ENCODE measurements around the gene KCNH4.
"Not testable (repeated sequence)": the region's sequence is repeated elsewhere in the genome, so short reads cannot be mapped to it uniquely, and the experiment has no call there.

Gene KCNH4

GRCh38 chr17:42177684-42178083 is 3.3 kb downstream of the KCNH4 start:
- DNase-seq, result no peak

- DNase-seq, result no peak
These were observed 6.7 kb downstream of the KCNH4 start for GRCh38 chr17:42174126-42174783.

- DNase-seq, result no peak
These were observed 9.1 kb downstream of the KCNH4 start for GRCh38 chr17:42171831-42172230.

GRCh38 chr17:42169351-42169750 is 11.6 kb downstream of the KCNH4 start:
- no peak for DNase-seq

GRCh38 chr17:42167807-42168206 is 13.1 kb downstream of the KCNH4 start:
- DNase-seq, result no peak

- no peak for DNase-seq
These were observed 14.7 kb downstream of the KCNH4 start for GRCh38 chr17:42166196-42166763.

- no peak for DNase-seq
These were observed 15.2 kb downstream of the KCNH4 start for GRCh38 chr17:42165751-42166150.

- no peak for DNase-seq
These were observed 17.1 kb downstream of the KCNH4 start for GRCh38 chr17:42163696-42164407.

- DNase-seq, result peak; percentile 4
These were observed 17.8 kb downstream of the KCNH4 start for GRCh38 chr17:42163113-42163512.

- DNase-seq, result no peak
These were observed 20.4 kb downstream of the KCNH4 start for GRCh38 chr17:42160531-42160910.

- no peak for DNase-seq
These were observed 21.0 kb downstream of the KCNH4 start for GRCh38 chr17:42159796-42160530.

- DNase-seq, result no peak
These were observed 25.3 kb downstream of the KCNH4 start for GRCh38 chr17:42155614-42156045.

- DNase-seq, result no peak
These were observed 26.8 kb downstream of the KCNH4 start for GRCh38 chr17:42153919-42154742.

- no peak for DNase-seq
These were observed 33.9 kb downstream of the KCNH4 start for GRCh38 chr17:42146911-42147607.

GRCh38 chr17:42143138-42143537 is 37.8 kb downstream of the KCNH4 start:
- DNase-seq, result not testable (repeated sequence)

GRCh38 chr17:42142371-42142896 is 38.5 kb downstream of the KCNH4 start:
- no peak for DNase-seq

- no peak for DNase-seq
These were observed 39.6 kb downstream of the KCNH4 start for GRCh38 chr17:42141382-42141781.

GRCh38 chr17:42140690-42141089 is 40.3 kb downstream of the KCNH4 start:
- not testable (repeated sequence) for DNase-seq

- no peak for DNase-seq
These were observed 42.0 kb downstream of the KCNH4 start for GRCh38 chr17:42138749-42139492.

GRCh38 chr17:42136654-42137051 is 44.3 kb downstream of the KCNH4 start:
- DNase-seq, result no peak
